Right atrium auricular region (tissue), 2 donors: ENCODE results near the gene PRDM2. TPM values are rescaled to one million over a fixed set of nuclear protein-coding genes. Genes with fewer than 3 reads are reported as not detected.

Experiments used
- DNase-seq: peaks from one replicate; pipeline ENCODE4 v3.0.0-alpha.2; 2019; ENCODE audit warnings: low spot score
- H3K27ac ChIP-seq, 2 donors: fragments of 200-600 bp; sonication (generic); 1 replicate in 1 of 2; 2 replicates in 1 of 2; pipeline ENCODE4 v1.5.1; 2016 to 2019
- H3K27me3 ChIP-seq, 2 donors: fragments of 200-600 bp; sonication (generic); one replicate each; pipeline versions ENCODE4 v1.5.1 to v1.6.0; 2017 to 2019
- H3K36me3 ChIP-seq: fragments of 200-600 bp; sonication (generic); one replicate; pipeline ENCODE4 v1.5.1; 2016
- H3K4me1 ChIP-seq, 2 donors: fragments of 200-600 bp; sonication (generic); one replicate each; pipeline versions ENCODE4 v1.5.1 to v1.6.0; 2017 to 2019
- H3K4me3 ChIP-seq, 2 donors: fragments of 200-600 bp; sonication (generic); 1 replicate in 1 of 2; 2 replicates in 1 of 2; pipeline ENCODE4 v1.5.1; 2017 to 2019; ENCODE audit warnings: mild to moderate bottlenecking in 1 of 2, moderate library complexity in 1 of 2
- H3K9me3 ChIP-seq, 2 donors: fragments of 200-600 bp; sonication (generic); one replicate each; pipeline ENCODE4 v1.5.1; 2019
- total RNA-seq, 2 donors: library from RNA; depleted of rRNA; stranded (reverse); fragments of >200 nt; gene quantifications; one replicate each; pipeline ENCODE4 v1.1.0, GENCODE V29; 2016
- TF ChIP-seq, protein P1 (sequence below), 2 donors: fragments of 200-600 bp; sonication (generic); IDR thresholded peaks; one replicate each; pipeline ENCODE4 v1.5.1; 2019; ENCODE audit warnings: antibody characterized with exemption in 2 of 2

The PRDM2 gene
- total RNA-seq, 2 donors from 2014 or later: 20.5 to 22.8 TPM

DNA sequence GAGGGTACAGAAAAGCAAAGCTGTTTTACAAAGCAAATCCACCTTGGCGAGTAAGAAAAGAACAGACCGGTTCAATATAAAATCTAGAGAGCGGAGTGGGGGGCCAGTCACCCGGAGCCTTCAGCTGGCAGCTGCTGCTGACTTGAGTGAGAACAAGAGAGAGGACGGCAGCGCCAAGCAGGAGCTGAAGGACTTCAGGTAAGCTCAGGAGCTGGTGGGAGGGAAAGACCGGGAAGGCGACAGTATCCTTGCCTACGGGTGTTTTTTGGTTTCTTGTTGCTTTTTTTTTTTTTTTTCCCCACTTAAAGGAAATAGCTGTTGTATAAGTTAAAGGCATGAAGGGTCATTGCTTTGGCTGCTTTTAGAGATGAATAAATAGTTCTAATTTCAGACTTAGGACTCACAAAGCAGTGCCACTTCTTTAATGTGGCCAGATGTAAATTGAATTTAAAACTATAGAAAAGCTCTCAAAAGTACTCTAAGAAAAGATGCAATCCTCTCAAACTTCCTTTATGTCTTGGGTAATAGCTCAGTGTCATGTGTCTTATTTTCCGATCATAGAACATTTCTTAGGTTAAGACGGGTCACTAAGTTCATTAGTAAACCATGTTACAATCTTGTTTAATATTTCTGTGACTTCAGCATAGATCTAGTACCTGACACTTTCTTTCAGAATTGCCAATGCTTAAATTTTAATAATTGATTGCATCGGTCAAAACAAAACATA, 82.8 kb downstream of the PRDM2 start:
- H3K4me1 ChIP-seq: peaks cover 0 to 22% of the 10 kb centered on the region in 2 donors

DNA sequence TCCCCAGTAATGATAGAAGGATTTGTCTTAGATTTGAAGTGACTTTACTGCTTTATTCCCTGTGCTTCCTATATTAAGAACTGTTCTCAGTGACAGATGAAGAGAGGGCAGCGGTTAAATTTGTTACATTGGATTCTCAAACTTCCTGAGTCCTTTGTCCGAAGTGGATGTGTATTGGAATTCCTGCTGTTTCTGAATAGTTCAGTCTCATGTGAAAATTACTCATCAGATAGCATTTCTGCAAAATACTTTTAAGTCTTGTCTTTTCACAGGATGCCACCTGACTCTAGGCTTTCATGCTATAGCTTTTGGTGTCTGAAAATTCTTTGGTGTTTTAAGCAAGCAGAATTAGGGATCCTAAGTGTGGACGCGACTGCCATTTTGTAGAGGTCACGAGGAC, 83.6 kb downstream of the PRDM2 start:
- no peaks in the 10 kb centered on the region for H3K9me3 ChIP-seq
- peaks cover 32% of the 10 kb centered on the region for H3K36me3 ChIP-seq
- no peaks in the 10 kb centered on the region for H3K27me3 ChIP-seq
- peaks cover 0 to 22% of the 10 kb centered on the region in 2 donors for H3K4me1 ChIP-seq
- H3K27ac ChIP-seq: no peak overlapping the region
- no peak overlapping the region for H3K4me3 ChIP-seq
- TF ChIP-seq, protein P1, sequence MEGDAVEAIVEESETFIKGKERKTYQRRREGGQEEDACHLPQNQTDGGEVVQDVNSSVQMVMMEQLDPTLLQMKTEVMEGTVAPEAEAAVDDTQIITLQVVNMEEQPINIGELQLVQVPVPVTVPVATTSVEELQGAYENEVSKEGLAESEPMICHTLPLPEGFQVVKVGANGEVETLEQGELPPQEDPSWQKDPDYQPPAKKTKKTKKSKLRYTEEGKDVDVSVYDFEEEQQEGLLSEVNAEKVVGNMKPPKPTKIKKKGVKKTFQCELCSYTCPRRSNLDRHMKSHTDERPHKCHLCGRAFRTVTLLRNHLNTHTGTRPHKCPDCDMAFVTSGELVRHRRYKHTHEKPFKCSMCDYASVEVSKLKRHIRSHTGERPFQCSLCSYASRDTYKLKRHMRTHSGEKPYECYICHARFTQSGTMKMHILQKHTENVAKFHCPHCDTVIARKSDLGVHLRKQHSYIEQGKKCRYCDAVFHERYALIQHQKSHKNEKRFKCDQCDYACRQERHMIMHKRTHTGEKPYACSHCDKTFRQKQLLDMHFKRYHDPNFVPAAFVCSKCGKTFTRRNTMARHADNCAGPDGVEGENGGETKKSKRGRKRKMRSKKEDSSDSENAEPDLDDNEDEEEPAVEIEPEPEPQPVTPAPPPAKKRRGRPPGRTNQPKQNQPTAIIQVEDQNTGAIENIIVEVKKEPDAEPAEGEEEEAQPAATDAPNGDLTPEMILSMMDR (IDR thresholded peaks at IDR 0.05): no peak
- no peak for DNase-seq

More for the DNA sequence above, 82.8 kb downstream of the PRDM2 start:
- Histone ChIP-seq H3K4me3 (no peak overlapping the region), H3K27ac (no peak overlapping the region), H3K27me3 (no peaks in the 10 kb centered on the region), H3K36me3 (peaks cover 37% of the 10 kb centered on the region), H3K9me3 (no peaks in the 10 kb centered on the region)
- TF ChIP-seq, protein P1 (IDR thresholded peaks at IDR 0.05): no peak
- no peak for DNase-seq

- Histone ChIP-seq H3K9me3 (no peaks in the 10 kb centered on the region), H3K27ac (no peak overlapping the region), H3K36me3 (peaks cover 26% of the 10 kb centered on the region), H3K27me3 (no peaks in the 10 kb centered on the region), H3K4me1 (peaks cover 0 to 22% of the 10 kb centered on the region in 2 donors), H3K4me3 (no peak overlapping the region)
- no peak for DNase-seq
- TF ChIP-seq, protein P1 (IDR thresholded peaks at IDR 0.05): no peak
Measured at GRCh38 chr1:13784971-13785370, 85.0 kb downstream of the PRDM2 start.

- H3K4me3 ChIP-seq: no peak overlapping the region
- H3K36me3 ChIP-seq: peaks cover 17% of the 10 kb centered on the region
- no peaks in the 10 kb centered on the region for H3K9me3 ChIP-seq
- TF ChIP-seq, protein P1 (IDR thresholded peaks at IDR 0.05): no peak
- H3K27me3 ChIP-seq: no peaks in the 10 kb centered on the region
- peaks cover 0 to 28% of the 10 kb centered on the region in 2 donors for H3K4me1 ChIP-seq
- H3K27ac ChIP-seq: no peak overlapping the region
- no peak for DNase-seq
Measured at GRCh38 chr1:13786541-13786940, 86.6 kb downstream of the PRDM2 start.

DNA sequence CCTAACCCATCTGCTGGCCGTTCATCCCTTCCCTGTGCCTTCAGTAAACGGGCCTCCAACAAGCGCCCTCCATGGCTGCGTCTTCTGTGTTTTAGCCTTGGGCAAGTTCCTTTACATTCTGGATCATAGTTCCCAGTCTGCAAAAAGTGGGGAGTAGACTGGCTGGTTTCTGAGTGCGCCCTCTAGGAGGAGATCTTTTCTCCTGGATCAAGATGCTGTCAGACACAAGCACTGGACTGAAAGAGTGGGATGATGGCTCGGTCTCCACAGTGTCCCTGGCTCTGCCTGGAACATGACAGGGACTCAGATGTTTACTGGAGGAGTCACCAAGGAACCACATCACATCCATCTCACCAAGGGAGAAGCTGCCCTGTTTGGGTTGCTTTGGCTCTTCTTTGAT, 88.8 kb downstream of the PRDM2 start:
- no peak overlapping the region for H3K27ac ChIP-seq
- H3K9me3 ChIP-seq: no peaks in the 10 kb centered on the region
- TF ChIP-seq, protein P1 (IDR thresholded peaks at IDR 0.05): no peak
- DNase-seq: no peak
- no peak overlapping the region for H3K4me3 ChIP-seq
- peaks cover 0 to 37% of the 10 kb centered on the region in 2 donors for H3K4me1 ChIP-seq
- peaks cover 9% of the 10 kb centered on the region for H3K36me3 ChIP-seq
- H3K27me3 ChIP-seq: no peaks in the 10 kb centered on the region
